Stimulated activated CD4-positive, alpha-beta T cell treated with anti-CD3 and anti-CD28 coated beads, Interleukin-4, amount 100 ng/mL, for 1 hour (primary cell): ENCODE data around the gene NACC2.
"Not testable (repeated sequence)": the region's sequence is repeated elsewhere in the genome, so short reads cannot be mapped to it uniquely, and the experiment has no call there.

ENCODE experiments used
- DNase-seq: peaks from one replicate; pipeline ENCODE4 v3.0.0-alpha.2; 2020

NACC2 gene

GRCh38 chr9:136043441-136043991 is 51.6 kb downstream of the NACC2 start:
- DNase-seq = no peak

GRCh38 chr9:136042541-136042940 is 52.5 kb downstream of the NACC2 start:
- no peak for DNase-seq

GRCh38 chr9:136040848-136041247 is 54.2 kb downstream of the NACC2 start:
- not testable (repeated sequence) for DNase-seq

GRCh38 chr9:136039488-136039887 is 55.6 kb downstream of the NACC2 start:
- DNase-seq = no peak

DNA sequence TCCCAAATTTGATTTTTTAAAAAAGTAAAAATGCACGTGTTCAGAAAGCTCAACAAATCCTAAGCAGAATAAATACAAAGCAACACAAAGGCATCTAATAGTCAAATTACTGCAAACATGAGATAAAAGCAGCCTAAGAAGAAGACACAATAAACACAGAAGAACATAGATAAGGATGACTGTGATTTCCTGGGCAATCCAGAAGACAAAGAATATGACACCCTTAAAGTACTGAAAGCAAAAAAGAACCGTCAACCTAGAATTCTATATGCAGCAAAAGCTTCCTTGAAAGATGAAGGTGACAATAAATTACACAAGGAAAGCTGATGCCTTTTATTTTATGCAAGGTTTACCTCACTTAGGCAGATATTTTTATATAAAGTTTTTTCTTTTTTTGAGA is 58.2 kb downstream of the NACC2 start:
- no peak for DNase-seq

DNA sequence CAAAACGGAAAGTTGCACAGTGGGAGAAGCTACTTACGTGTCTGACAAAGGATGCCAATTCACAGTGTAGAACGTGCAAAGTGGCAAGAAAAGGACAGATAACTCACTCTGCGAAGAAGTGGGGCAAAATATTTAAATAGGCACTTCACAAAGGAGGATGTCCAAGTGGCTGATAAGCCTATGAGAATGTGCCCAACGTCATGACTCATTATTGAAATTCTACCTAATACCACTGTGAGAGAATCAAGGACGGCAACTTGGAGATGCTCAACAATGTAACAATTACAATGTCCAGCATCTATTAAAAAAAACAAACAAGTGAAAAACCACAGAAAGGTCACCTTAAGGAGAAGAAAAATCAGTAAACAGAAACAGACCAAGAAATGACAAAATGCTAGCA is 59.0 kb downstream of the NACC2 start:
- no peak for DNase-seq

- no peak for DNase-seq
Measured at GRCh38 chr9:136031741-136032730, 63.1 kb downstream of the NACC2 start.

DNA sequence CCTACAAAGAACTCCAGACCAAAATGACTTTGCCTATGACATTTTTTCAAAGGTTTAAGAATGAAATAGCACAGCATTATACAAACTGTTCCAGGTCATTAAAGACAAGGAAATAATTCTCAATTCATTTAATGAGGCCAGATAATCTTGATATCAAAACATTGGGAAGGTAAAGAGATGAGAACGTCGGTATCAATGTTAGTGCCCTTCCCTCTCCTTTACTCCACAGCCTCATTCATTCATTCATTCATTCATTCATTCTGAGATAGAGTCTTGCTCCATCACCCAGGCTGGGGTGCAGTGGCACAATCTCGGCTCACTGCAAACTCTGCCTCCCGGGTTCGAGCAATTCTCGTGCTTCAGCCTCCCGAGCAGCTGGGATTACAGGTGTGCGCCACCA is 64.0 kb downstream of the NACC2 start:
- DNase-seq = no peak

DNA sequence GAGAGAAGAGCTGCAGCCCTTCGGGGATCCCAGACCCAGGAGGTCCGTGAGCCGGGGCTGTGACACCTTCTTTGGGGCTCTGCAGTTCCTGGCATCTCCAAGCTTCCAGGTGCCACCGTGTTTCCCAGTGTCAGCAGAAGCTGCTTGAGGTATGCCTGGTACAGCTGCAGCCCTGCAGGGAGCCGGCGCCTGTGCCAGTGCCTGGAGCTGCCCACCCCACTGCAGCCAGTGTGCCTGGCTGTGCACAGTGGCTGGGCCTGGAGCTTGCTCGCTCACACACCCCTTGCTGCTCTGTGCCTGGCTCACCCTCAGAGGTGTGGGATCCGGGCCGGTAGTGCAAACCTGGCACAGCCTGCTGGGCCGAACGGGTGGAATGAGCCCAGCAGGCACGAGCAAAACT is 65.5 kb downstream of the NACC2 start:
- DNase-seq = no peak

- DNase-seq = no peak
Measured at GRCh38 chr9:136028760-136029470, 66.2 kb downstream of the NACC2 start.

DNA sequence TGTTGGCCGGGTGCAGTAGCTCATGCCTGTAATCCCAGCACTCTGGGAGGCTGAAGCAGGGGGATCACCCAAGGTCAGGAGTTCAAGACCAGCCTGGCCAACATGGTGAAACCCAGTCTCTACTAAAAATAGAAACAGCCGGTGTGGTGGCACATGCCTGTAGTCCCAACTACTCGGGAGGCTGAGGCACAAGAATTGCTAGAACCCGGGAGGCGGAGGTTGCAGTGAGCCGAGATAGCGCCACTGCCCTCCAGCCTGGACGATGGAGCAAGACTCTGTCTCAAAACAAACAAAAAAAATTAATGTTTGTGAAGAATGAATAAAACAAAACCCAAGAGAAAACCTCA is 68.2 kb downstream of the NACC2 start:
- DNase-seq = not testable (repeated sequence)

DNA sequence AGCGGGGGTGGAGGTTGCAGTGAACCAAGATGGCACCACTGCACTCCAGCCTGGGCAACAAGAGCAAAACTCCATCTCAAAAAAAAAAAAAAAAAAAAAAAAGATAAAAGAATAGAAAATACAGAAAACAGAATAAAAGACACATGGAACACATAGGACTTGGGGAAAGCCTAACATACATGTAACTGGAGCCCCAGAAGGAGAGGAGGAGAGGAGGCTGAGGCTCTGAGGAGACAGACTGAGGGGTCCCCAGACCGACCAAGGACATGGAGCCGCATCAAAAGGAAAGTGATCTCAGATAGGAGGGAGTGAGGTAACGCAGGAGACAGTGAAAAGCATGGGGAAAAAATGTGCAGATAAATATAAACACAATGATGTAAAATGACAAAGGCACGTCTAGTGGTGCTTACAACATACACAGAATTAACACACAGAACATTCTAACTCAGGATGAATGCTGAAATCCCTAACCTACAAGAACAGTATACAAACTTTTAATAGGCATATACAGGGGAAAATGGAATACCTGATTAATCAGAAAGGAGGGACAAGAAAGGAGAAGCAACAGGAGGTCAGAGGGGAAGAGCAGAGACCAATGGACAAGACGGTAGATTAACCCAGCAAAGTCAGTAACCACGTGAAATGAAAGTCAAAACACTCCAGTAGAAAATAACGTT is 68.7 kb downstream of the NACC2 start:
- DNase-seq = no peak

DNA sequence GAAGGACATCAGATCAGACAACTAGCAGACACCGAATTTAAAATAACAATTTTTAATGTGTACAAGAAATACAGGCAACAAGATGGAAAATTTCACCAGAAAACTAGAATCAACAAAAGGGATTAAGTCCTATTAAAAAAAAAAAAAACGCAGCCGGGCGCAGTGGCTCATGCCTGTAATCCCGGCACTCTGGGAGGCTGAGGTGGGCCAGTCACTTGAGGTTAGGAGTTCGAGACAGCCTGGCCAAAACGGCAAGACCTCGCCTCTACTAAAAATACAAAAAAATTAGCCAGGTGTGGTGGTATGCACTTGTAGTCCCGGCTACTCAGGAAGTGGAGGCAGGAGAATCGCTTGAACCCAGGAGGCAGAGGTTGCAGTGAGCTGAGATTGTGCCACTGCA is 69.6 kb downstream of the NACC2 start:
- DNase-seq = no peak

DNA sequence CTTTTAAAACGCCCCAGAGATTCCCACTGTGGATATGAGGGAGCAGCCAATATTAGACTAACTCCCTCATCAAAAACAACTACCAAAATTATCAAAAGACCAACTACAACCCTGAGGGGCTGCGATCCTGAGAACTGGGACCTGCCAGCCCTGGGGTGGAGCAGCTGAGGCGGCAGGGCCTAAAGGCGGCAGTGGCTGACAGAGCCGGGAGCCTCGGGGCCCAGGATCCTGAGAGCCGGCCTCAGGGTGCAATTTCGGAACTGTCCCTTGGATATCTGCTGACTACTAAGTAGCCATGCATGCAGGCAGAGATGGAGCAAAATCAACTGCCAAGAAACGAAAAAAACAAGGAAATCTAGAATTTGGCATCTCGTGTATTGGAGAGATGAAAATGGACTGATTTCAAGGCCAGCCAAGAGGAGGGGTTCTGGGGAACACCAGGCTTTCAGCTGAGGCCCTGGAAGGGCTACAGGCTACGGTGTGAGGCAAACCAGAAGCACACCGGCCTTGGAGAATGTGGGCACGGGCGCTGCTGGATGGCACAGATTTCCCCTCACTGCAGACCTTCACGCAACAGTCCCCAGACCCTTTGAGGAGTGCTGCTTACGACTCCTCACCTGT is 70.3 kb downstream of the NACC2 start:
- DNase-seq = no peak

DNA sequence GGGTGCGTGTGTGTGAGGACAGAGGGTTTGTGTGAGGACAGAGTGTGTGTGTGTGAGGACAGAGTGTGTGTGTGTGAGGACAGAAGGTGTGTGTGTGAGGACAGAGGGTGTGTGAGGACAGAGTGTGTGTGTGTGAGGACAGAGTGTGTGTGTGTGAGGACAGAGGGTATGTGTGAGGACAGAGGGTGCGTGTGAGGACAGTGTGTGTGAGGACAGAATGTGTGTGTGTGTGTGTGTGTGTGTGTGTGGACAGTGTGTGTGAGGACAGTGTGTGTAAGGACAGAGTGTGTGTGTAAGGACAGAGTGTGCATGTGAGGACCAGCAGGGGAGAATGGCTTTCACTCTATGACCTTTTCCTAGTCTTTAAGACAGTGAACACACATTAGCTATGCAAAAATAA is 70.8 kb downstream of the NACC2 start:
- no peak for DNase-seq

GRCh38 chr9:136023410-136024225 is 71.5 kb downstream of the NACC2 start:
- DNase-seq = no peak

GRCh38 chr9:136022731-136023409 is 72.2 kb downstream of the NACC2 start:
- DNase-seq = no peak

GRCh38 chr9:136021872-136022681 is 73.0 kb downstream of the NACC2 start:
- no peak for DNase-seq

- no peak for DNase-seq
Measured at GRCh38 chr9:136021171-136021871, 73.8 kb downstream of the NACC2 start.

DNA sequence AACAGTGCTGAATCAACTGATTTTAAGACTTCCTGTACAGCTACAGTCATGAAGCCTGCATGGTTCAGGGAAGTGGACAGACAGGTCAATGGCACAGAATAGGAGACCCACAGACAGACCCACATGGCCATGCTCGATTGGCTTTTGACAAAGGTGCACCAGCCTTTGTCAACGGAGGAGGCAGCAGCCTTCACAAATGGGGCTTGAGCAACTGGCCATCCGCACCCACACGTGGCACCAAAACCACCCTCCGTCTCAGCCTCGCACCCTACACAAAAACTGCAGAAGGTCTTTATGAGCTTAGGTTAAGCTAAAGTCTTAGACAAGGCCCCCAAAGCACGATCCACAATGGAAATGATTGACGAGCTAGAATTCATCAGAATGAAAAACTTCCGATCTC is 74.4 kb downstream of the NACC2 start:
- no peak for DNase-seq
